NT2/D1 (cell line): ENCODE results near the gene PRG2.

Experiments
- SUZ12 ChIP-seq: IDR thresholded peaks from 2 replicates; pipeline ENCODE4 v1.6.1; 2011; ENCODE audit not compliant: insufficient read length, insufficient read depth; ENCODE audit errors: extremely low read depth
- YY1 ChIP-seq: IDR thresholded peaks from 2 replicates; pipeline ENCODE4 v1.6.1; 2011; ENCODE audit not compliant: insufficient read length, insufficient read depth
- ZNF274 ChIP-seq: IDR thresholded peaks from 2 replicates; pipeline ENCODE4 v1.6.1; 2011; ENCODE audit warnings: mild to moderate bottlenecking, low read depth, low read length

- TF ChIP-seq YY1 (no peak), SUZ12 (no peak), ZNF274 (no peak)
Measured at GRCh38 chr11:57348636-57349313, 41.7 kb downstream of the PRG2 start.
